Psoas muscle (tissue), 8 donors: ENCODE measurements around the gene DCHS2. TPM values are rescaled to one million over a fixed set of nuclear protein-coding genes. Genes with fewer than 3 reads are reported as not detected.

ENCODE experiments used
- ATAC-seq, 4 donors: fragments of 200-7000 bp; cut with Tn5 transposase; one replicate each; pipeline ENCODE4 v1.9.1; 2020; ENCODE audit warnings: moderate library complexity in 3 of 4, mild to moderate bottlenecking in 2 of 4
- DNase-seq, 2 donors: peaks; one replicate each; pipeline ENCODE4 v3.0.0-alpha.2; 2020
- H3K27ac ChIP-seq: fragments of 200-600 bp; one replicate; pipeline ENCODE4 v1.8.0; 2022
- H3K27me3 ChIP-seq, 3 donors: fragments of 200-600 bp in 1 of 3; one replicate each; pipeline versions ENCODE4 v1.6.1 to v1.8.0; 2013 to 2022; ENCODE audit warnings: low read length in 2 of 3, mild to moderate bottlenecking in 2 of 3, moderate library complexity in 1 of 3; ENCODE audit not compliant: insufficient read depth in 3 of 3
- H3K36me3 ChIP-seq, 2 donors: fragments of 200-600 bp in 1 of 2; one replicate each; pipeline versions ENCODE4 v1.6.1 to v1.8.0; 2013 to 2022; ENCODE audit warnings: low read depth in 1 of 2, mild to moderate bottlenecking in 1 of 2, moderate library complexity in 1 of 2; ENCODE audit not compliant: insufficient read depth in 1 of 2
- H3K4me1 ChIP-seq: fragments of 200-600 bp; one replicate; pipeline ENCODE4 v1.8.0; 2022
- H3K4me3 ChIP-seq: fragments of 200-600 bp; one replicate; pipeline ENCODE4 v1.8.0; 2022; ENCODE audit warnings: mild to moderate bottlenecking
- H3K9me3 ChIP-seq: fragments of 200-600 bp; one replicate; pipeline ENCODE4 v1.8.0; 2022
- WGBS, 3 donors: extraction: QIAGEN DNeasy Blood & Tissue Kit; methylation state at CpG; one replicate each; pipeline versions ENCODE4 v1.1.6 to v1.1.7; 2013; 5-methylcytosine and 5-hydroxymethylcytosine counted together
- intact Hi-C, 2 donors: fragments of 100-400 bp; cut with DNase I; formaldehyde crosslinking; loops; one replicate each; pipeline versions ENCODE4 v1.11.0 to v1.14.2; 2022
- polyA plus RNA-seq, 3 donors: library from polyadenylated mRNA; stranded (reverse); fragments of 200-250 nt; gene quantifications; one replicate each; pipeline ENCODE4 v1.2.3, GENCODE V29; 2013
- total RNA-seq, 4 donors: library from RNA; stranded (reverse); fragmentation: NEBNext Ultra II Directional in 2 of 4; extraction: Animal tissue kit (Norgen Biotek cat#: 25700) in 2 of 4; gene quantifications; one replicate each; pipeline versions ENCODE4 v1.2.1 to v1.2.4, GENCODE V29; 2021 to 2023
- TF ChIP-seq, protein P1 (sequence below): fragments of 200-600 bp; IDR thresholded peaks from one replicate; pipeline ENCODE4 v1.8.0; 2022; ENCODE audit warnings: antibody characterized with exemption
- donor health status: healthy with polysubstance abuse.
- donor health status: DM: no; HTN: no; CAD: no; lungs with moderate emphysema.
- donor health status: Bipolar disorder and iron deficiency.
- donor health status: healthy.
- donor health status: DM: yes; HTN: yes; CAD: no.
- donor health status: DM: no; HTN: no; CAD: no.
- donor health status: DM: no; HTN: no; CAD: no.
- donor health status: DM: yes; HTN: yes; CAD: no.

The DCHS2 gene
- total and polyA plus RNA-seq, 7 donors: 0.01 to 0.84 (median 0.16) TPM; not detected in 1

GRCh38 chr4:154184238-154184637 lies 307.4 kb downstream of the DCHS2 start:
- no peak for DNase-seq
- Histone ChIP-seq H3K9me3 (no peaks in the 10 kb centered on the region), H3K36me3 (no peaks in the 10 kb centered on the region), H3K4me3 (no peak overlapping the region), H3K27ac (no peak overlapping the region), H3K27me3 (peaks cover 0 to 5% (median 0%) of the 10 kb centered on the region in 3 donors), H3K4me1 (no peaks in the 10 kb centered on the region)
- 66 to 71% (median 71%) methylated on average over 6 of the region's 6 CpGs for WGBS, 3 donors
- ATAC-seq: no peak
- TF ChIP-seq, protein P1, sequence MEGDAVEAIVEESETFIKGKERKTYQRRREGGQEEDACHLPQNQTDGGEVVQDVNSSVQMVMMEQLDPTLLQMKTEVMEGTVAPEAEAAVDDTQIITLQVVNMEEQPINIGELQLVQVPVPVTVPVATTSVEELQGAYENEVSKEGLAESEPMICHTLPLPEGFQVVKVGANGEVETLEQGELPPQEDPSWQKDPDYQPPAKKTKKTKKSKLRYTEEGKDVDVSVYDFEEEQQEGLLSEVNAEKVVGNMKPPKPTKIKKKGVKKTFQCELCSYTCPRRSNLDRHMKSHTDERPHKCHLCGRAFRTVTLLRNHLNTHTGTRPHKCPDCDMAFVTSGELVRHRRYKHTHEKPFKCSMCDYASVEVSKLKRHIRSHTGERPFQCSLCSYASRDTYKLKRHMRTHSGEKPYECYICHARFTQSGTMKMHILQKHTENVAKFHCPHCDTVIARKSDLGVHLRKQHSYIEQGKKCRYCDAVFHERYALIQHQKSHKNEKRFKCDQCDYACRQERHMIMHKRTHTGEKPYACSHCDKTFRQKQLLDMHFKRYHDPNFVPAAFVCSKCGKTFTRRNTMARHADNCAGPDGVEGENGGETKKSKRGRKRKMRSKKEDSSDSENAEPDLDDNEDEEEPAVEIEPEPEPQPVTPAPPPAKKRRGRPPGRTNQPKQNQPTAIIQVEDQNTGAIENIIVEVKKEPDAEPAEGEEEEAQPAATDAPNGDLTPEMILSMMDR: no peak
- intact Hi-C loops: no loop called here

DNA sequence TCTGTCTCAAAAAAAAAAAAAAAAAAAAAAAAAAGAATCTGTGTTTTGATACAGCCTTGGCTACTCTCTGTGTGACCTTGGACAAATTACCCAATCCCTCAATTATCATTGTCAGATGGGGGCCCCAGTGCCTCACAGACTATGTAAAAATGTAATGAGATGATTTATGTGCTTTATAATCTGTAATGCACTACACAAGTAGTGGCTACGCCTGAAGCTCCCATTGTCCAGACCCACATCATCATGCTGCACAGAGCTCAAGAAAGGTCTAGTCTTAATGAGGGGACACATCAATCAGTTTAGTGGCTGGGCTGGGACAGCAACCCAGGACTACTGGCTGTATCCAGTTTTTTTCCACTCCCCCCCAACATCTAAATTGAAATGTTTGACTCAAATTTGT lies 308.3 kb downstream of the DCHS2 start:
- H3K4me3 ChIP-seq: no peak overlapping the region
- DNase-seq (no peak), ATAC-seq (no peak)
- peaks cover 0 to 5% (median 0%) of the 10 kb centered on the region in 3 donors for H3K27me3 ChIP-seq
- WGBS, 3 donors: 73 to 83% (median 75%) methylated on average over 1 of the region's 1 CpG
- intact Hi-C loops: no loop called here
- no peaks in the 10 kb centered on the region for H3K36me3 ChIP-seq
- H3K4me1 ChIP-seq: no peaks in the 10 kb centered on the region
- TF ChIP-seq, protein P1: no peak
- no peak overlapping the region for H3K27ac ChIP-seq
- H3K9me3 ChIP-seq: no peaks in the 10 kb centered on the region

Other genes with a start within 250 kb of the DCHS2 start
- 10 to 100 TPM; 37.9 to 45.8 (median 44.3) TPM for gene PLRG1, start 58.6 kb upstream of the DCHS2 start, total RNA-seq
- 10 to 100 TPM; 34.5 to 52.4 (median 36.4) TPM for gene PLRG1, start 58.6 kb upstream of the DCHS2 start, polyA plus RNA-seq
- gene FGB, start 71.2 kb upstream of the DCHS2 start, total RNA-seq: under 1 TPM in 2 of 4 donors, not detected in 2; 0.54 to 0.77 TPM
- not detected for gene FGB, start 71.2 kb upstream of the DCHS2 start, polyA plus RNA-seq
- gene FGA, start 98.9 kb upstream of the DCHS2 start, total RNA-seq: under 1 TPM in 2 of 4 donors, not detected in 2; 0.79 to 0.83 TPM
- gene FGA, start 98.9 kb upstream of the DCHS2 start, polyA plus RNA-seq: not detected
- gene FGG, start 120.9 kb upstream of the DCHS2 start, total RNA-seq: under 1 TPM in 2 of 4 donors, not detected in 2; 0.75 to 0.84 TPM
- under 1 TPM in 1 of 3 donors, not detected in 2; 0.04 TPM for gene FGG, start 120.9 kb upstream of the DCHS2 start, polyA plus RNA-seq